NCI-H82 (cell line): ENCODE measurements around the gene RNF17.
"Not testable (repeated sequence)": the region's sequence is repeated elsewhere in the genome, so short reads cannot be mapped to it uniquely, and the experiment has no call there.

Source experiments
- DNase-seq: peaks from one replicate; lab custom pipeline; 2025; lab: John Stamatoyannopoulos, UW

The RNF17 gene, protein sequence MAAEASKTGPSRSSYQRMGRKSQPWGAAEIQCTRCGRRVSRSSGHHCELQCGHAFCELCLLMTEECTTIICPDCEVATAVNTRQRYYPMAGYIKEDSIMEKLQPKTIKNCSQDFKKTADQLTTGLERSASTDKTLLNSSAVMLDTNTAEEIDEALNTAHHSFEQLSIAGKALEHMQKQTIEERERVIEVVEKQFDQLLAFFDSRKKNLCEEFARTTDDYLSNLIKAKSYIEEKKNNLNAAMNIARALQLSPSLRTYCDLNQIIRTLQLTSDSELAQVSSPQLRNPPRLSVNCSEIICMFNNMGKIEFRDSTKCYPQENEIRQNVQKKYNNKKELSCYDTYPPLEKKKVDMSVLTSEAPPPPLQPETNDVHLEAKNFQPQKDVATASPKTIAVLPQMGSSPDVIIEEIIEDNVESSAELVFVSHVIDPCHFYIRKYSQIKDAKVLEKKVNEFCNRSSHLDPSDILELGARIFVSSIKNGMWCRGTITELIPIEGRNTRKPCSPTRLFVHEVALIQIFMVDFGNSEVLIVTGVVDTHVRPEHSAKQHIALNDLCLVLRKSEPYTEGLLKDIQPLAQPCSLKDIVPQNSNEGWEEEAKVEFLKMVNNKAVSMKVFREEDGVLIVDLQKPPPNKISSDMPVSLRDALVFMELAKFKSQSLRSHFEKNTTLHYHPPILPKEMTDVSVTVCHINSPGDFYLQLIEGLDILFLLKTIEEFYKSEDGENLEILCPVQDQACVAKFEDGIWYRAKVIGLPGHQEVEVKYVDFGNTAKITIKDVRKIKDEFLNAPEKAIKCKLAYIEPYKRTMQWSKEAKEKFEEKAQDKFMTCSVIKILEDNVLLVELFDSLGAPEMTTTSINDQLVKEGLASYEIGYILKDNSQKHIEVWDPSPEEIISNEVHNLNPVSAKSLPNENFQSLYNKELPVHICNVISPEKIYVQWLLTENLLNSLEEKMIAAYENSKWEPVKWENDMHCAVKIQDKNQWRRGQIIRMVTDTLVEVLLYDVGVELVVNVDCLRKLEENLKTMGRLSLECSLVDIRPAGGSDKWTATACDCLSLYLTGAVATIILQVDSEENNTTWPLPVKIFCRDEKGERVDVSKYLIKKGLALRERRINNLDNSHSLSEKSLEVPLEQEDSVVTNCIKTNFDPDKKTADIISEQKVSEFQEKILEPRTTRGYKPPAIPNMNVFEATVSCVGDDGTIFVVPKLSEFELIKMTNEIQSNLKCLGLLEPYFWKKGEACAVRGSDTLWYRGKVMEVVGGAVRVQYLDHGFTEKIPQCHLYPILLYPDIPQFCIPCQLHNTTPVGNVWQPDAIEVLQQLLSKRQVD (N-terminal part only)

GRCh38 chr13:24763596-24764275 lies at the start of gene RNF17:
Gene RNF17, plus strand, starts transcription at chr13:24764169. Its CDS starts 35 bp downstream, at chr13:24764204.
- no peak for DNase-seq

- DNase-seq = peak; percentile 26
Observed at GRCh38 chr13:24716011-24716410, 48.0 kb upstream of the RNF17 start.

DNA sequence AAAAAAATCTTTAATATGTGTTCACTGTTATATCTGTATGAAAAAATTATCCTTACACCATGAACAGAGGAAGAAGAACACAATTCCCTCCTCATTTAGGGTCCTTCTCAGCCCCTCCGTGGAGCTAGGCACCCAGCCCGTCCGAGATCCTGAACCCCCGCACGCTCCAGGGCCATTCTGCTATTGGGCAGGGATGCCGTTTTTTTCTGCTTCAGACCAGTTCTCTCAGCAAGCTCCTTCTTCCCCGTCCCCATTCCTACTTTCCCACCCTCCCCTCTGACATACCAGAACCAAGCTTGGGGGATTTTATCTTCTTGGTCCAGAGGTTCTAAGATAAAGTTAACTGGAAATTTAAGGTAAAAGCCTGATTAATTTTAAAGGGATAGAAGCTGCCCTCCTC lies 47.5 kb upstream of the RNF17 start:
- DNase-seq = no peak

- no peak for DNase-seq
Observed at GRCh38 chr13:24717217-24717616, 46.8 kb upstream of the RNF17 start.

DNA sequence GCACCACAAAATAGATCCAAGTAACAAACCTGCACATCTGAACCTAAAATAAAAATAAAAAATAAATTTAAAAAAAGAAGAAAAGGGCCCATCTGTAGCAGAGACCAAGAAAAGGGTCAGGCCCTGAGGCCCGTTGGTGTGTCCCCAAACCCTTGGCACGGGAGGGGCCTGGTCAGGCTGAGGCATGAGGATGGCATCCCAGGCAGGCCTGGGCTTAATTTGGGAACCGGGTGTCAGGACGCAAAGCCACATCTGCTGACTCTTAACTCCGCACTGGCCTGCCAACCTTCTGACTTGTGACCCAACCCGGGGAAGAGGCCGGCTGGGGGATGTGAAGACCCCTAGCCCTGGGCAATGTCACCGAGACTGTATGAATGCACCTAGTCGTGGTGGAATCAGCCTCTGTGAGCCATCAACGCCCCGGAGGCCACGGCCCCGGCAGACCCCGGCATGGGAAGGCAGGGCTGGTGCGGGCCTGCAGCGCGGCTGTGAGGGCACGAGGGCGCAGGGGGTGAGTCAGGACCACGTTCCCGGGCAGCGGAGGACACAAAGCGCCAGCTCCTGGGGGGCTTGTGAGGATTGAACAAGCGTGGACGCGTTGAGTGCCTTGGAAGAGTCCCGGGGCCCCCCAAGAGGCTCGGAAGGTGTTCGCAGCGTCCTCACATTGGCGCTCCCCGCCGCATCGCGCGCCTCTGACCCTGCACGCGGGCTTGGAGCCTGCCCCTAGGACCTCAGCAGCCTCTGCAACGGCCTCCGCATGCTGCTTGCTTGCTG lies 45.6 kb upstream of the RNF17 start:
- no peak for DNase-seq

DNA sequence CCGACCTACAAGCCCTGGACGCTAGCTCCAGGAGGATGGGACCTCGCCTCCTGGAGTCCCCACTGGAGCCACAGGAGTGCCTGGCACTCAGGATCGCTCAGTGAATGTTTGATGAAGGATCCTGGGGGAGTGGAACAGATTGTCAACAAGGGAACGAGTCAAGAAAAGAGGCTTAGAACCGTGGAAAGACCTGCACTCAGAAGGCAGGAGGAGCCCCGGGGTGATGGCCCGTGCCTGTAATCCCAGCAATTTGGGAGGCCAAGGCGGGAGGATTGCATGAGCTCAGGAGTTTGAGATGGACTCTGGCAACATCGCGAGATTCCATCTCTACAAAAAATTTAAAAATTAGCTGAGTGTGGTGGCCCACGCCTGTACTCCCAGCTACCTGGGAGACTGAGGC lies 44.8 kb upstream of the RNF17 start:
- no peak for DNase-seq

- no peak for DNase-seq
Observed at GRCh38 chr13:24723206-24723605, 40.8 kb upstream of the RNF17 start.

GRCh38 chr13:24724714-24725113 lies 39.3 kb upstream of the RNF17 start:
- DNase-seq = no peak

DNA sequence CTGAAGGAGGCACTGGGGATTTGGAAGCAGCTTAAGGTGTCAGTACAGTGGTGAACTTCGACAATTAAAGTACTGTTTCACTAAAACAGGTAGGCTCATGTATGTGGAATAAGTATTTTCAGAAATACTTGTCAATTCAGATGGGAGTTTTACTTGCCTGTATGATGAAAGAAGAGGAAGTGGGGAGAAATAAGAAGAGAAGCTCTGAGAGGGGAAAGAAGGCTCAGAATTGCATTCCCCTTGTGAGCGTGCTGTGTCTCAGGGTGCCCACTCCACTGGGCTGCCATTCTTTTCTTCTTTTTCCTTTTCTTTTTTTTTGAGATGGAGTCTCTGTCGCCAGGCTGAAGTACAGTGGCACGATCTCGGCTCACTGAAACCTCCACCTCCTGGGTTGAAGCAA lies 38.6 kb upstream of the RNF17 start:
- DNase-seq = no peak

DNA sequence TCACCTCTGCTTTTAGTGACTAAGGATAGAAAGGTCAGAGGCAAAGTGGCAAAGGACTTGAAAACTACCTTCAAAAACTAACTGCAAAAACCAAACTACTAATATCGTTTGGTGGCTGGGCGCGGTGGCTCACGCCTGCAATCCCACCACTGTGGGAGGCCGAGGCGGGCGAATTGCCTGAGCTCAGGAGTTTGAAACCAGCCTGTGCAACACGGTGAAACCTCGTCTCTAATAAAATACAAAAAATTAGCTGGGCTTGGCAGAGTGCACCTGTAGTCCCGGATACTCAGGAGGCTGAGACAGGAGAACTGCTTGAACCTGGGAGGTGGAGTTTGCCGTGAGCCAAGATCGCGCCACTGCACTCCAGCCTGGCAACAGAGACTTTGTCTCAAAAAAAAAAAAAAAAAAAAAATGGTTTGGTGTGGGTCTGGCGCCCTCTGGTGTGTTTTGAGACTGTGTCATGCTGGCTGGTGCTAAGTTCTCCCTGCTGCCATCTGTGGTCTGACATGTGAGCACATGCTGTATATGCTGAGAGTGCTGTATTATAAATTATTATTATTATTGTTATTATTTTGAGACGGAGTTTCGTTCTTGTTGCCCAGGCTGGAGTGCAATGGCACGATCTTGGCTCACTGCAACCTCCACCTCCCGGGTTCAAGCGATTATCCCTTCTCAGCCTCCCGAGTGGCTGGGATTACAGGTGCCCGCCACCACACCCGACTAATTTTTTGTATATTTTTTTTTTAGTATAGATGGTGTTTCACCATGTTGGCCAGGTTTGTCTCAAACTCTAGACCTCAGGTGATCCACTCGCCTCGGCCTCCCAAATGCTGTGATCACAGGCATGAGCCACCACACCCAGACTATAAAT lies 36.0 kb upstream of the RNF17 start:
- peak; percentile 91 for DNase-seq

- DNase-seq = not testable (repeated sequence)
Observed at GRCh38 chr13:24730873-24731567, 32.9 kb upstream of the RNF17 start.

DNA sequence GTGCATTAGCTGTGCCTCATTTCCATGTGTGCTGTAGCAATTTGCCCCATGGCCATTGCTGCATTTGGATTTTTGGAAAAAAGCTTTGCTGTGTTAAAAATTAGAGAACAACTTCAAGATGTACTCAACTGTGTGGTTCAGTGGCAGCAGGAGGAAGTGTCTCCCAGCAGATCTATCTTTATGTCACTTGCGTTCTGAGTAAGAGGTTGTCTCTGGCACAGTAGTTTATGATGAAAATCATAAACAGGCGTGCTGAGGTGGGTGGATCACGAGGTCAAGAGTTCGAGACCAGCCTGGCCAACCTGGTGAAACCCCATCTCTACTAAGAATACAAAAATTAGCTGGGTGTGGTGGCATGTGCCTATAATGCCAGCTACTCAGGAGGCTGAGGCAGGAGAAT lies 29.0 kb upstream of the RNF17 start:
- DNase-seq = no peak

GRCh38 chr13:24737042-24737441 lies 26.9 kb upstream of the RNF17 start:
- DNase-seq = peak; percentile 15

GRCh38 chr13:24738366-24738847 lies 25.6 kb upstream of the RNF17 start:
- DNase-seq = no peak

- no peak for DNase-seq
Observed at GRCh38 chr13:24740014-24740890, 23.7 kb upstream of the RNF17 start.

DNA sequence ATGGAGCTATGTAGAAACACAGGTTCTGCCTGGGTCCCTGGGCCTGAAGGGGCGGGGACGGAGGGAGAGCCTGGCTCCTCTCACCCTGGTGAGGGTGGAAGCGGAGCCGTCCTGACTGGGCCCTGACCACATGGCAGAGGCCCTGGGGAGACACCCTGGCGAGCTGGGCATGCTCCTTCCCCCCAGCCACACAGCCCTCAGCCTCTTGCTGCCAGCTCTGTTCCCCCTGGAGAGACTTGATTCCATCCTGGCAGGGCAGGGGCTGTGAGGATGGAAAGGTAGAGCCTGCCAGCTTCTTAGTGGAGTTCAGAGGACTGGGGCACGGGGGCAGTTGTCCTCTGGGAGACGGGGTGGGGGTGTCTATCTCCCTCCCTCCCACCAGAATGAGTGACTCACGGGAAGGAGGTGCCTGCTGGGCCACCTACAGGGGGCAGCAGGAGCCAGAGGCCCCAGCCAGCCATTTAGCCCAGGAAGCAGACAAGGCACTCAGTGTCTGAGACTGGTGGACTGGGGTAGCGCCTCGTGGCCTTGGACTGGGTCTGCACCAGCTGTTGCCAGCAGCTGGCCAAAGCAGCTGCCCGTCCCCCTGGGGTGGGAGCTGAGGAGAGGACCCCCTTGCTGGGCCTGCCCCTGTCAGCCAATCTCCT lies 22.8 kb upstream of the RNF17 start:
- DNase-seq = peak; percentile 48

DNA sequence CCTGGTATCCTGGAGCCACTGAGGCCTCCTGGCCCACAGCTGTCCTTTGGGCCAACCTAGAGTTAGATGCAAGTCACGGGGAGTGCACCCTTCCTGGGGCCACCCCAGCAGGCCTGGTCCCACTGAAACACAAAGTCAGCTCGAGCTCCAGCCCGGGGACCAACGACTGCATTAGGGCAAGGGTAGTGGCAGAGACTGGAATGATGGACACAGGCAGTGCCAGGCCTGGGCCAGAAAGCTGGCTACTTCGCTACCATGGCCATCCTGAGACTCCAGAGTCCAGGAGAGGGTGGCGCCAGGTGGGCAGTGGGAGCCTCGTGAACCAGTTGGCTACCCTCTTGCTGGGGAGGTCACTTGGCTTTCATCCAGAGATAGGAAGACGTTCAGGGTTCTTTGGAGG lies 22.2 kb upstream of the RNF17 start:
- DNase-seq = no peak
